GM18867 (cell line): ENCODE data around the gene C1orf21.

ENCODE experiments used
- ATAC-seq: cut with Tn5 transposase; IDR thresholded peaks from one replicate; pipeline ENCODE4 v1.9.1; 2021; ENCODE audit warnings: mild to moderate bottlenecking, moderate library complexity; ENCODE audit not compliant: unreplicated experiment

C1orf21 gene

GRCh38 chr1:184408580-184408979 lies 21.8 kb downstream of the C1orf21 start:
- no peak for ATAC-seq

- no peak for ATAC-seq
Measured at GRCh38 chr1:184409011-184409410, 22.2 kb downstream of the C1orf21 start.

GRCh38 chr1:184412472-184412871 lies 25.6 kb downstream of the C1orf21 start:
- no peak for ATAC-seq

- no peak for ATAC-seq
Measured at GRCh38 chr1:184416481-184416880, 29.7 kb downstream of the C1orf21 start.

- no peak for ATAC-seq
Measured at GRCh38 chr1:184416946-184417345, 30.1 kb downstream of the C1orf21 start.

- ATAC-seq: no peak
Measured at GRCh38 chr1:184417916-184418315, 31.1 kb downstream of the C1orf21 start.

GRCh38 chr1:184418652-184419349 lies 32.0 kb downstream of the C1orf21 start:
- no peak for ATAC-seq

GRCh38 chr1:184419350-184420161 lies 32.7 kb downstream of the C1orf21 start:
- no peak for ATAC-seq

- ATAC-seq: no peak
Measured at GRCh38 chr1:184422490-184423233, 35.8 kb downstream of the C1orf21 start.

GRCh38 chr1:184423649-184424048 lies 36.8 kb downstream of the C1orf21 start:
- ATAC-seq: no peak

GRCh38 chr1:184424157-184424556 lies 37.3 kb downstream of the C1orf21 start:
- ATAC-seq: no peak

GRCh38 chr1:184424945-184425344 lies 38.1 kb downstream of the C1orf21 start:
- no peak for ATAC-seq

GRCh38 chr1:184425449-184426277 lies 38.8 kb downstream of the C1orf21 start:
- ATAC-seq: no peak

GRCh38 chr1:184426278-184426674 lies 39.4 kb downstream of the C1orf21 start:
- ATAC-seq: no peak

GRCh38 chr1:184427722-184428121 lies 40.9 kb downstream of the C1orf21 start:
- ATAC-seq: no peak

- no peak for ATAC-seq
Measured at GRCh38 chr1:184428604-184429003, 41.8 kb downstream of the C1orf21 start.

GRCh38 chr1:184429335-184429734 lies 42.5 kb downstream of the C1orf21 start:
- no peak for ATAC-seq

GRCh38 chr1:184433956-184434502 lies 47.2 kb downstream of the C1orf21 start:
- ATAC-seq: no peak

GRCh38 chr1:184437291-184437690 lies 50.5 kb downstream of the C1orf21 start:
- no peak for ATAC-seq

- ATAC-seq: no peak
Measured at GRCh38 chr1:184438363-184438762, 51.5 kb downstream of the C1orf21 start.
